Measurements from ENCODE around the gene MPZL2.

Gene MPZL2

DNA sequence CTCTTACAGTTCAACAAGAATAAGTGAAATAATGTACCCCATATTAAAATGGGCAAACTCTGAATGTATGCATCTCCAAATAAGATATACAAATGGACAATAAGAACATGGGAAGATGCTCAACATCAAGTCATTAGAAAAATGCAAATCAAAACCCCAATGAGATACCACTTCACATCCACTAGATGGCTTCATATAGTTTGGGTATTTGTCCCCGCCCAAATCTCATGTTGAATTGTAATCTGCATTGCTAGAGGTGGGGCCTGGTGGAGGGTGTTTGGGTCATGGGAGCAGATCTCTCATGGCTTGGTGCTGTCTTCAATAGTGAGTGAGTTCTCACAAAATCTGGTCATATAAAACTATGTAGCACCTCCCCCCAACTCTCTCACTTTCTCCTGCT is 5.7 kb downstream of the MPZL2 start:
- Histone ChIP-seq H3K9me3 (replicated peaks in 1 of 11) (peaks cover 0 to 13% (median 9%) of the 10 kb centered on the region in 11 experiments; a peak in 11 of 22 replicates), H3K9ac (no peak overlapping the region), H4K20me1 (no peaks in the 10 kb centered on the region), H3K4me1 (peaks cover 0 to 6% (median 0%) of the 10 kb centered on the region in 10 experiments; a peak in 2 of 20 replicates), H3K27me3 (peaks cover 4 to 15% (median 10%) of the 10 kb centered on the region in 11 experiments), H3K4me2 (no peak overlapping the region), H3K27ac (no peak overlapping the region), H3K36me3 (no peaks in the 10 kb centered on the region), H3K4me3 (no peak overlapping the region)
- TF ChIP-seq Cebpa-rat (IDR thresholded peaks at IDR 0.05) = no peak

DNA sequence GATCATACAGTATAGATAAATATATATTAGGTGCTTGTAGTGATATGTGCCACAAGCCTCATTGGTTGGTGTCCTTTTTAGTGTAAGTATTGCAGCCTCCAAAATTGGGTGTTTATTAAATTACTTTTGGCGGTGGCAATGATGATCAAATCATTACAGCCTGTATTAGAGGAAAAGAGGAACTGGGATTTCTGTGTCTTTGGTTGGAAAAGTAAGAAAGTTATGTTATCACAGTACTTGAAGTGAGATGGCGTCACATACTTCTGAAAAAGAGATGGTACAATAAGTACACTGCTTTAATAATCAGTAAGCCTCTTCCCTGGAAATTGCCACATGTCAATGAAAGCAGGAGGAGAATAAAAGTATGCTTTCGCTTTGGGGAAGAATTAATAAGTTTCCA is 11.4 kb downstream of the MPZL2 start:
- no peaks in the 10 kb centered on the region for H3K36me3 ChIP-seq
- peak overlapping the region; percentile 56 to 76 (median 64); a peak in 18 of 20 replicates for H3K4me3 ChIP-seq
- peak overlapping the region in 1 of 11 experiments; percentile 74; a peak in 2 of 22 replicates for H3K27ac ChIP-seq
- H3K4me1 ChIP-seq = peaks cover 11 to 20% (median 14%) of the 10 kb centered on the region in 10 experiments
- peaks cover 0 to 7% (median 0%) of the 10 kb centered on the region in 11 experiments; a peak in 1 of 22 replicates for H3K9me3 ChIP-seq (replicated peaks in 1 of 11)
- peaks cover 0 to 6% (median 0%) of the 10 kb centered on the region in 11 experiments; a peak in 3 of 22 replicates for H3K27me3 ChIP-seq
- H4K20me1 ChIP-seq = no peaks in the 10 kb centered on the region
- peak overlapping the region; percentile 73 to 98 (median 81) for H3K4me2 ChIP-seq
- no peak for TF ChIP-seq Cebpa-rat (IDR thresholded peaks at IDR 0.05)
- no peak overlapping the region for H3K9ac ChIP-seq

GRCh38 chr11:118251858-118252652 is 12.0 kb downstream of the MPZL2 start, which contains the start of gene MPZL3:
Gene MPZL3, minus strand, starts transcription at chr11:118252365. Its CDS starts 71 bp downstream, at chr11:118252294.
- peaks cover 0 to 6% (median 0%) of the 10 kb centered on the region in 11 experiments; a peak in 3 of 22 replicates for H3K27me3 ChIP-seq
- no peaks in the 10 kb centered on the region for H3K36me3 ChIP-seq
- H3K4me2 ChIP-seq = peak within 1 kb of the TSS; percentile 73 to 98 (median 81)
- TF ChIP-seq Cebpa-rat (IDR thresholded peaks at IDR 0.05) = no peak
- H4K20me1 ChIP-seq = no peaks in the 10 kb centered on the region
- peak within 1 kb of the TSS; percentile 56 to 76 (median 64) for H3K4me3 ChIP-seq
- peaks cover 12 to 26% (median 16%) of the 10 kb centered on the region in 10 experiments for H3K4me1 ChIP-seq
- peak within 1 kb of the TSS in 10 of 11 experiments; percentile 9 to 74 (median 52); a peak in 16 of 22 replicates for H3K9ac ChIP-seq
- peak within 1 kb of the TSS; percentile 28 to 77 (median 58); a peak in 21 of 22 replicates for H3K27ac ChIP-seq
- H3K9me3 ChIP-seq (replicated peaks in 1 of 11) = peaks cover 0 to 7% (median 0%) of the 10 kb centered on the region in 11 experiments; a peak in 1 of 22 replicates

GRCh38 chr11:118247041-118247440 is 17.1 kb downstream of the MPZL2 start:
- Histone ChIP-seq H3K27ac (peak overlapping the region in 7 of 11 experiments; percentile 15 to 71 (median 54); a peak in 7 of 22 replicates), H3K27me3 (peaks cover 0 to 4% (median 0%) of the 10 kb centered on the region in 11 experiments; a peak in 3 of 22 replicates), H3K4me2 (peak overlapping the region; percentile 3 to 85 (median 67); a peak in 17 of 22 replicates), H3K4me1 (peaks cover 31 to 64% (median 41%) of the 10 kb centered on the region in 10 experiments), H3K36me3 (no peaks in the 10 kb centered on the region), H4K20me1 (no peaks in the 10 kb centered on the region), H3K9ac (no peak overlapping the region), H3K4me3 (no peak overlapping the region), H3K9me3 (replicated peaks in 1 of 11) (peaks cover 0 to 4% (median 0%) of the 10 kb centered on the region in 11 experiments; a peak in 1 of 22 replicates)
- TF ChIP-seq Cebpa-rat (IDR thresholded peaks at IDR 0.05) = no peak

DNA sequence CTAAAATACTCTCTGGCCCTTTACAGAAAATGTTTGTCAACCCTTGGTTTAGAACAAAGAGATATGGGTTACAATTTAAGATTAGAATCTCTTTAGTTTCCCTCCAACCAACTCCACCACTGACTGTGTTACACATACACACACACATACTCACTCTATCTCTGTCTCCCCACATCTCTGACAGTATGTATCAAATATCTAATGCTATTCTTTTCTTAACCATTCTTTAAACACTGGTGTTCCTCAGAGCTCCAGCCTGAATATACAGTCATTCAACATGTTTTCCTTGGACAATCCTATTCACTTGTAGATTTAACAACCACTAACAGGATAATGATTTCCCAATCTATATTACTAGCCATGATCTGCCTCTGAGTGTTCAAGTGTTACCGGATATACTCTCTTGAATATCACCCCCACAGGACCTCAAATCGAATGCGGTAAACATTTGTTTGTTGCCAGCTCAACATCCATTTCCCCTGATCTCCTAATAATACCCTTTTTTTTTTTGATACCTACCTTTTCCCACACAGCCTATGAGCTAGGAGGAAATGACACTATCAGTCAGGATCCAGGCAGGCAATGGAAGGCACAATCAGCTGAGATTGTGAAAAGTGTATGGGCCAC is 18.0 kb downstream of the MPZL2 start:
- Histone ChIP-seq H3K4me3 (no peak overlapping the region), H3K9ac (no peak overlapping the region), H3K9me3 (replicated peaks in 1 of 11) (no peaks in the 10 kb centered on the region), H3K4me2 (peak overlapping the region; percentile 36 to 85 (median 67); a peak in 20 of 22 replicates), H3K27me3 (no peaks in the 10 kb centered on the region), H4K20me1 (no peaks in the 10 kb centered on the region), H3K4me1 (peaks cover 35 to 67% (median 47%) of the 10 kb centered on the region in 10 experiments), H3K36me3 (no peaks in the 10 kb centered on the region), H3K27ac (peak overlapping the region in 9 of 11 experiments; percentile 46 to 71 (median 60); a peak in 16 of 22 replicates)
- TF ChIP-seq Cebpa-rat (IDR thresholded peaks at IDR 0.05) = no peak

GRCh38 chr11:118243993-118244762 is 19.9 kb downstream of the MPZL2 start:
- TF ChIP-seq Cebpa-rat (IDR thresholded peaks at IDR 0.05) = no peak
- no peaks in the 10 kb centered on the region for H3K27me3 ChIP-seq

DNA sequence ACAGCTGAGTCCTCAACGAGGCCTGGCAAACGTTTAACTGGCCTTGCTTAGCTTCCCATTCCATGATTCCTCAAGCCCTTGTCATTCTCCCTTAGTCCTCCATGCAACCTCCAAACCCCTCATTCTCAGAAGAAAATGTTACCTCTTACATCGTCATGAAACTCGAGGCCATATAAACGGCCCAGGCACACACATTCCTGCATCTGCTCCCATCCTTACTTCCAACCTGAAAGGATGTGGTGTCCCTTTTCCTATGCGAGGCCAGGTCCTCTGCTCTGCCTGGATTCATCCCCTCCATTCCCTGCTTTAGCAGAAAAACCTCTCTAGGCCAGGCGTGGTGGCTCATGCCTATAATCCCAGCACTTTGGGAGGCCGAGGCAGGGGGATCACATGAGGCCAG is 20.9 kb downstream of the MPZL2 start:
- Histone ChIP-seq H3K27ac (no peak overlapping the region), H3K36me3 (no peaks in the 10 kb centered on the region), H3K9me3 (replicated peaks in 1 of 11) (no peaks in the 10 kb centered on the region), H3K9ac (no peak overlapping the region), H3K4me2 (peak overlapping the region in 5 of 11 experiments; percentile 81 to 95 (median 86); a peak in 5 of 22 replicates), H3K27me3 (no peaks in the 10 kb centered on the region), H3K4me3 (no peak overlapping the region), H3K4me1 (peaks cover 62 to 96% (median 76%) of the 10 kb centered on the region in 10 experiments), H4K20me1 (no peaks in the 10 kb centered on the region)
- no peak for TF ChIP-seq Cebpa-rat (IDR thresholded peaks at IDR 0.05)

More at GRCh38 chr11:118243993-118244762, 19.9 kb downstream of the MPZL2 start:
- H3K36me3 ChIP-seq = no peaks in the 10 kb centered on the region
- no peaks in the 10 kb centered on the region for H4K20me1 ChIP-seq
- H3K9me3 ChIP-seq (replicated peaks in 1 of 11) = no peaks in the 10 kb centered on the region
- peak overlapping the region in 9 of 11 experiments; percentile 16 to 71 (median 52); a peak in 12 of 22 replicates for H3K27ac ChIP-seq
- H3K9ac ChIP-seq = no peak overlapping the region
- peaks cover 53 to 86% (median 66%) of the 10 kb centered on the region in 10 experiments for H3K4me1 ChIP-seq
- no peak overlapping the region for H3K4me3 ChIP-seq
- peak overlapping the region in 9 of 11 experiments; percentile 55 to 95 (median 73); a peak in 16 of 22 replicates for H3K4me2 ChIP-seq

DNA sequence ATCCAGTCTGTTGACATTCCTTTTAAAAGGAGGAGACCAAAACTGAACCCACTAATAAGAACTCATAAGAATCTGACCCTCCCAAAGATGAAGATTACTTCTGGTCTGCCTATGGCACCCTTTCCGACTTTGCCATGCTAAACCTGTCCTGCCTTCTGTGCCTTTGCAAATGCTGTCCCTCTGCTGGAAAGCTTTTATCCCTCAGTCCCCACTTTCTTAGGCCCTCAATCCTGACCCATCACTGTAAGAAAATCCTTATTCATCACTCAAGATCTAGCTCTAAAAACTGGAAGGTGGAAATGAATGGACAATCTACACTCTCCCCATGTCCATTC is 22.4 kb downstream of the MPZL2 start:
- no peak overlapping the region for H3K4me3 ChIP-seq
- H3K4me2 ChIP-seq = peak overlapping the region; percentile 68 to 95 (median 81)
- H3K9me3 ChIP-seq (replicated peaks in 1 of 11) = no peaks in the 10 kb centered on the region
- peak overlapping the region in 6 of 11 experiments; percentile 42 to 76 (median 68); a peak in 11 of 22 replicates for H3K9ac ChIP-seq
- peaks cover 58 to 100% (median 76%) of the 10 kb centered on the region in 10 experiments for H3K4me1 ChIP-seq
- peaks cover 0 to 2% (median 0%) of the 10 kb centered on the region in 11 experiments; a peak in 2 of 22 replicates for H3K36me3 ChIP-seq
- peak overlapping the region; percentile 58 to 91 (median 77); a peak in 20 of 22 replicates for H3K27ac ChIP-seq
- H4K20me1 ChIP-seq = no peaks in the 10 kb centered on the region
- no peak for TF ChIP-seq Cebpa-rat (IDR thresholded peaks at IDR 0.05)
- no peaks in the 10 kb centered on the region for H3K27me3 ChIP-seq

Measured in BLaER1 treated with 17β-estradiol and CSF1 and Interleukin-3, amounts not matched to agents 10 nM and 100 nM (cell line).